GM19099 (cell line): ENCODE results near the gene NCF1.
"Not testable (repeated sequence)": the region's sequence is repeated elsewhere in the genome, so short reads cannot be mapped to it uniquely, and the experiment has no call there.

Experiments
- POLR2A ChIP-seq: IDR thresholded peaks from 3 replicates; pipeline ENCODE4 v1.6.1; 2011; ENCODE audit warnings: low read depth; ENCODE audit not compliant: insufficient read length; ENCODE audit errors: extremely low read depth

Gene NCF1

GRCh38 chr7:74773760-74774750, at the start of gene NCF1:
Gene NCF1 (plus strand): TSS chr7:74774011. CDS start chr7:74774032, 21 bp downstream.
- TF ChIP-seq POLR2A = not testable (repeated sequence)

GRCh38 chr7:74725840-74726239, 48.0 kb upstream of the NCF1 start:
- TF ChIP-seq POLR2A = no peak

GRCh38 chr7:74726309-74727101, 47.3 kb upstream of the NCF1 start:
- TF ChIP-seq POLR2A = no peak
